HEK293 (cell line): Measurements from ENCODE around the gene ERBB2.

Experiments used
- FEZF1 ChIP-seq: fragments of 450-650 bp; formaldehyde crosslinking; IDR thresholded peaks from 2 replicates; pipeline ENCODE4 v1.5.1; 2016; ENCODE audit warnings: missing biosample characterization, missing genetic modification characterization
- GFI1B ChIP-seq: fragments of 450-650 bp; formaldehyde crosslinking; IDR thresholded peaks from 2 replicates; pipeline ENCODE4 v1.5.1; 2016; ENCODE audit warnings: missing biosample characterization, missing genetic modification characterization
- IKZF3 ChIP-seq: fragments of 450-650 bp; IDR thresholded peaks from 2 replicates; pipeline ENCODE4 v1.5.0; 2018; ENCODE audit warnings: missing biosample characterization, mild to moderate bottlenecking, missing genetic modification characterization, moderate library complexity
- KLF9 ChIP-seq: fragments of 450-650 bp; formaldehyde crosslinking; IDR thresholded peaks from 2 replicates; pipeline ENCODE4 v1.5.1; 2016; ENCODE audit warnings: missing biosample characterization, missing genetic modification characterization, low read depth
- RBAK ChIP-seq: fragments of 450-650 bp; formaldehyde crosslinking; IDR thresholded peaks from 2 replicates; pipeline ENCODE4 v1.5.1; 2016; ENCODE audit warnings: missing biosample characterization, missing genetic modification characterization
- SETDB1 ChIP-seq: IDR thresholded peaks from one replicate; pipeline ENCODE4 v1.6.1; 2017; ENCODE audit warnings: mild to moderate bottlenecking, low read length, moderate library complexity, mixed read lengths; ENCODE audit not compliant: insufficient read length
- SP3 ChIP-seq: fragments of 450-650 bp; formaldehyde crosslinking; IDR thresholded peaks from 2 replicates; pipeline ENCODE4 v1.5.1; 2016; ENCODE audit warnings: missing biosample characterization, missing genetic modification characterization
- ZBTB1 ChIP-seq: fragments of 450-650 bp; formaldehyde crosslinking; IDR thresholded peaks from 2 replicates; pipeline ENCODE4 v1.5.1; 2016; ENCODE audit warnings: missing biosample characterization, missing genetic modification characterization
- ZFHX2 ChIP-seq: fragments of 450-650 bp; formaldehyde crosslinking; conservative IDR thresholded peaks from 2 replicates; pipeline ENCODE4 v1.5.1; 2016; ENCODE audit warnings: missing biosample characterization, missing genetic modification characterization
- ZNF10 ChIP-seq: fragments of 450-650 bp; formaldehyde crosslinking; IDR thresholded peaks from 2 replicates; pipeline ENCODE4 v1.5.1; 2017; ENCODE audit warnings: missing biosample characterization, missing genetic modification characterization
- ZNF214 ChIP-seq: fragments of 450-650 bp; formaldehyde crosslinking; IDR thresholded peaks from 2 replicates; pipeline ENCODE4 v1.5.1; 2017; ENCODE audit warnings: missing biosample characterization, mild to moderate bottlenecking, missing genetic modification characterization, borderline replicate concordance
- ZNF223 ChIP-seq: fragments of 450-650 bp; formaldehyde crosslinking; IDR thresholded peaks from 2 replicates; pipeline ENCODE4 v1.5.1; 2016; ENCODE audit warnings: missing biosample characterization, missing genetic modification characterization
- ZNF324 ChIP-seq: fragments of 450-650 bp; formaldehyde crosslinking; IDR thresholded peaks from 2 replicates; pipeline ENCODE4 v1.5.1; 2016; ENCODE audit warnings: missing biosample characterization, missing genetic modification characterization
- ZNF394 ChIP-seq: fragments of 450-650 bp; formaldehyde crosslinking; IDR thresholded peaks from 2 replicates; pipeline ENCODE4 v1.5.1; 2016; ENCODE audit warnings: missing biosample characterization, missing genetic modification characterization, mild to moderate bottlenecking, moderate library complexity, borderline replicate concordance
- ZNF530 ChIP-seq: fragments of 450-650 bp; formaldehyde crosslinking; IDR thresholded peaks from 2 replicates; pipeline ENCODE4 v1.5.1; 2016; ENCODE audit warnings: low read depth, missing biosample characterization, missing genetic modification characterization
- ZNF610 ChIP-seq: fragments of 450-650 bp; formaldehyde crosslinking; IDR thresholded peaks from 2 replicates; pipeline ENCODE4 v1.5.1; 2016; ENCODE audit warnings: missing biosample characterization, missing genetic modification characterization, borderline replicate concordance
- ZNF654 ChIP-seq: fragments of 450-650 bp; formaldehyde crosslinking; IDR thresholded peaks from 2 replicates; pipeline ENCODE4 v1.5.1; 2016; ENCODE audit warnings: low read depth, missing biosample characterization, missing genetic modification characterization
- ZNF658 ChIP-seq: fragments of 450-650 bp; formaldehyde crosslinking; IDR thresholded peaks from 2 replicates; pipeline ENCODE4; 2016; ENCODE audit warnings: missing biosample characterization, missing genetic modification characterization
- ZNF747 ChIP-seq: fragments of 450-650 bp; formaldehyde crosslinking; IDR thresholded peaks from 2 replicates; pipeline ENCODE4 v1.5.1; 2016; ENCODE audit warnings: missing biosample characterization, missing genetic modification characterization
- TF ChIP-seq, protein P1 (sequence below): fragments of 450-650 bp; formaldehyde crosslinking; IDR thresholded peaks from 2 replicates; pipeline ENCODE4 v1.5.1; 2016; ENCODE audit warnings: missing biosample characterization, missing genetic modification characterization
- TF ChIP-seq, protein P2 (sequence below): fragments of 450-650 bp; formaldehyde crosslinking; IDR thresholded peaks from 2 replicates; pipeline ENCODE4 v1.5.1; 2016; ENCODE audit warnings: missing biosample characterization, missing genetic modification characterization
- TF ChIP-seq, protein P3 (sequence below): fragments of 450-650 bp; formaldehyde crosslinking; IDR thresholded peaks from 2 replicates; pipeline ENCODE4 v1.5.1; 2016; ENCODE audit warnings: missing biosample characterization, missing genetic modification characterization, borderline replicate concordance
- TF ChIP-seq, protein P4 (sequence below): fragments of 450-650 bp; formaldehyde crosslinking; IDR thresholded peaks from 2 replicates; pipeline ENCODE4 v1.5.1; 2016; ENCODE audit warnings: missing biosample characterization, missing genetic modification characterization
- TF ChIP-seq, protein P5 (sequence below): fragments of 450-650 bp; formaldehyde crosslinking; conservative IDR thresholded peaks from 2 replicates; pipeline ENCODE4 v1.5.1; 2016; ENCODE audit warnings: low read depth, missing biosample characterization, missing genetic modification characterization
- TF ChIP-seq, protein P6 (sequence below): fragments of 450-650 bp; formaldehyde crosslinking; IDR thresholded peaks from 2 replicates; pipeline ENCODE4 v1.5.1; 2016; ENCODE audit warnings: missing biosample characterization, missing genetic modification characterization

Gene ERBB2

DNA sequence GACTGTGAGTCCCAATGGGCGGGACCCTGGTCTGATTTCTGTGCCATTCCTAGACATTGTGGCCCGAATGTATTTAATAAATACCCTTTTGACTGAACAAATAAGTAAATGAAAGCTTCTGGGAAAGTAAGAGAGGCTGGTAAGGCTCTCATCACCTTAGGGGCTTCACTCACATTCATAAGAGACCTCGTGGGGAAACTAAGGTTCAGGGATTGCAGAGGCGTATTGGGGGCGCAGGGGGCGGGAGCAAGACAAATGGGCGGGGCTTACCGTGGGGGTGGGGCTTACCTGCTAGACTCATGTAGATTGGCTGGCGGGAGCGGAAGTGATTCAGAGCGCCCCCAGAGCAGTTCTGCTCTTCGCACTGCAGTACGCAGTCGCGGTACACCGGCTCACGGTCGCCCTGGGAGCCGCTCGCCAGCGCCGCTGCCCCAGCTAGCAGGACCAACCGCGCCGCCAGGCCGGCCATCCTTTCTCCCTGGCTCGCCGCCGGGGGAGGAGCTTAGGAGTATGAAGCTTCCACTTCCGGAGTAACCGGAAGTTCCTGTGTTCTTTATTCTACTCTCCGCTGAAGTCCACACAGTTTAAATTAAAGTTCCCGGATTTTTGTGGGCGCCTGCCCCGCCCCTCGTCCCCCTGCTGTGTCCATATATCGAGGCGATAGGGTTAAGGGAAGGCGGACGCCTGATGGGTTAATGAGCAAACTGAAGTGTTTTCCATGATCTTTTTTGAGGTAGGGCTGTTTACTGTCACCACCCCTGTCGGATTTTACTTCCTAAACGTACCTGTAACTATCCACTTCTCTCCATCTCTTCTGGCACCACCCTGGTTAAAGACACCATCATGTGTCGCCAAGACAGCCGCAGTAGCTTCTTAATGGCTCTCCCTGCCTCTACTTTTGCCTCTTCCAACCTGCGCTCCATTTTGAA is 12.1 kb upstream of the ERBB2 start, which contains the start of gene PGAP3 (continued):
- TF ChIP-seq, protein P1, sequence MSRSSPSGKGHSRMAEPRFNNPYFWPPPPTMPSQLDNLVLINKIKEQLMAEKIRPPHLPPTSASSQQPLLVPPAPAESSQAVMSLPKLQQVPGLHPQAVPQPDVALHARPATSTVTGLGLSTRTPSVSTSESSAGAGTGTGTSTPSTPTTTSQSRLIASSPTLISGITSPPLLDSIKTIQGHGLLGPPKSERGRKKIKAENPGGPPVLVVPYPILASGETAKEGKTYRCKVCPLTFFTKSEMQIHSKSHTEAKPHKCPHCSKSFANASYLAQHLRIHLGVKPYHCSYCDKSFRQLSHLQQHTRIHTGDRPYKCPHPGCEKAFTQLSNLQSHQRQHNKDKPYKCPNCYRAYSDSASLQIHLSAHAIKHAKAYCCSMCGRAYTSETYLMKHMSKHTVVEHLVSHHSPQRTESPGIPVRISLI (tag by site-specific recombination) = no peak
- TF ChIP-seq ZFHX2 (tag by site-specific recombination) (peak; percentile 49; the same call in 1 of the 2 replicates), SP3 (tag by site-specific recombination) (peak; percentile 86), KLF9 (tag by site-specific recombination) (peak; percentile 28; the same call in 1 of the 2 replicates), GFI1B (tag by site-specific recombination) (no peak), ZNF324 (tag by site-specific recombination) (peak; percentile 65; the same call in 1 of the 2 replicates), SETDB1 (no peak), FEZF1 (no peak), ZNF223 (no peak), IKZF3 (peak; percentile 52; the same call in 1 of the 2 replicates), RBAK (tag by site-specific recombination) (no peak), ZNF530 (no peak), ZNF654 (tag by site-specific recombination) (no peak), ZNF394 (no peak; the same call in 1 of the 2 replicates), ZNF214 (tag by site-specific recombination) (no peak), ZNF658 (tag by site-specific recombination) (no peak), ZBTB1 (tag by site-specific recombination) (no peak), ZNF747 (no peak), ZNF610 (tag by site-specific recombination) (peak; percentile 53; the same call in 1 of the 2 replicates), ZNF10 (tag by site-specific recombination) (no peak)
- TF ChIP-seq, protein P2, sequence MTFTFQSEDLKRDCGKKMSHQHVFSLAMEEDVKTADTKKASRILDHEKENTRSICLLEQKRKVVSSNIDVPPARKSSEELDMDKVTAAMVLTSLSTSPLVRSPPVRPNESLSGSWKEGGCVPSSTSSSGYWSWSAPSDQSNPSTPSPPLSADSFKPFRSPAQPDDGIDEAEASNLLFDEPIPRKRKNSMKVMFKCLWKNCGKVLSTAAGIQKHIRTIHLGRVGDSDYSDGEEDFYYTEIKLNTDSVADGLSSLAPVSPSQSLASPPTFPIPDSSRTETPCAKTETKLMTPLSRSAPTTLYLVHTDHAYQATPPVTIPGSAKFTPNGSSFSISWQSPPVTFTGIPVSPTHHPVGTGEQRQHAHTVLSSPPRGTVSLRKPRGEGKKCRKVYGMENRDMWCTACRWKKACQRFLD (tag by site-specific recombination) = no peak
- TF ChIP-seq, protein P3, sequence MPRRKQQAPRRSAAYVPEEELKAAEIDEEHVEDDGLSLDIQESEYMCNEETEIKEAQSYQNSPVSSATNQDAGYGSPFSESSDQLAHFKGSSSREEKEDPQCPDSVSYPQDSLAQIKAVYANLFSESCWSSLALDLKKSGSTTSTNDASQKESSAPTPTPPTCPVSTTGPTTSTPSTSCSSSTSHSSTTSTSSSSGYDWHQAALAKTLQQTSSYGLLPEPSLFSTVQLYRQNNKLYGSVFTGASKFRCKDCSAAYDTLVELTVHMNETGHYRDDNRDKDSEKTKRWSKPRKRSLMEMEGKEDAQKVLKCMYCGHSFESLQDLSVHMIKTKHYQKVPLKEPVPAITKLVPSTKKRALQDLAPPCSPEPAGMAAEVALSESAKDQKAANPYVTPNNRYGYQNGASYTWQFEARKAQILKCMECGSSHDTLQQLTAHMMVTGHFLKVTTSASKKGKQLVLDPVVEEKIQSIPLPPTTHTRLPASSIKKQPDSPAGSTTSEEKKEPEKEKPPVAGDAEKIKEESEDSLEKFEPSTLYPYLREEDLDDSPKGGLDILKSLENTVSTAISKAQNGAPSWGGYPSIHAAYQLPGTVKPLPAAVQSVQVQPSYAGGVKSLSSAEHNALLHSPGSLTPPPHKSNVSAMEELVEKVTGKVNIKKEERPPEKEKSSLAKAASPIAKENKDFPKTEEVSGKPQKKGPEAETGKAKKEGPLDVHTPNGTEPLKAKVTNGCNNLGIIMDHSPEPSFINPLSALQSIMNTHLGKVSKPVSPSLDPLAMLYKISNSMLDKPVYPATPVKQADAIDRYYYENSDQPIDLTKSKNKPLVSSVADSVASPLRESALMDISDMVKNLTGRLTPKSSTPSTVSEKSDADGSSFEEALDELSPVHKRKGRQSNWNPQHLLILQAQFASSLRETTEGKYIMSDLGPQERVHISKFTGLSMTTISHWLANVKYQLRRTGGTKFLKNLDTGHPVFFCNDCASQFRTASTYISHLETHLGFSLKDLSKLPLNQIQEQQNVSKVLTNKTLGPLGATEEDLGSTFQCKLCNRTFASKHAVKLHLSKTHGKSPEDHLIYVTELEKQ (tag by site-specific recombination) = no peak
- TF ChIP-seq, protein P4, sequence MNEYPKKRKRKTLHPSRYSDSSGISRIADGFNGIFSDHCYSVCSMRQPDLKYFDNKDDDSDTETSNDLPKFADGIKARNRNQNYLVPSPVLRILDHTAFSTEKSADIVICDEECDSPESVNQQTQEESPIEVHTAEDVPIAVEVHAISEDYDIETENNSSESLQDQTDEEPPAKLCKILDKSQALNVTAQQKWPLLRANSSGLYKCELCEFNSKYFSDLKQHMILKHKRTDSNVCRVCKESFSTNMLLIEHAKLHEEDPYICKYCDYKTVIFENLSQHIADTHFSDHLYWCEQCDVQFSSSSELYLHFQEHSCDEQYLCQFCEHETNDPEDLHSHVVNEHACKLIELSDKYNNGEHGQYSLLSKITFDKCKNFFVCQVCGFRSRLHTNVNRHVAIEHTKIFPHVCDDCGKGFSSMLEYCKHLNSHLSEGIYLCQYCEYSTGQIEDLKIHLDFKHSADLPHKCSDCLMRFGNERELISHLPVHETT = no peak
- TF ChIP-seq, protein P5, sequence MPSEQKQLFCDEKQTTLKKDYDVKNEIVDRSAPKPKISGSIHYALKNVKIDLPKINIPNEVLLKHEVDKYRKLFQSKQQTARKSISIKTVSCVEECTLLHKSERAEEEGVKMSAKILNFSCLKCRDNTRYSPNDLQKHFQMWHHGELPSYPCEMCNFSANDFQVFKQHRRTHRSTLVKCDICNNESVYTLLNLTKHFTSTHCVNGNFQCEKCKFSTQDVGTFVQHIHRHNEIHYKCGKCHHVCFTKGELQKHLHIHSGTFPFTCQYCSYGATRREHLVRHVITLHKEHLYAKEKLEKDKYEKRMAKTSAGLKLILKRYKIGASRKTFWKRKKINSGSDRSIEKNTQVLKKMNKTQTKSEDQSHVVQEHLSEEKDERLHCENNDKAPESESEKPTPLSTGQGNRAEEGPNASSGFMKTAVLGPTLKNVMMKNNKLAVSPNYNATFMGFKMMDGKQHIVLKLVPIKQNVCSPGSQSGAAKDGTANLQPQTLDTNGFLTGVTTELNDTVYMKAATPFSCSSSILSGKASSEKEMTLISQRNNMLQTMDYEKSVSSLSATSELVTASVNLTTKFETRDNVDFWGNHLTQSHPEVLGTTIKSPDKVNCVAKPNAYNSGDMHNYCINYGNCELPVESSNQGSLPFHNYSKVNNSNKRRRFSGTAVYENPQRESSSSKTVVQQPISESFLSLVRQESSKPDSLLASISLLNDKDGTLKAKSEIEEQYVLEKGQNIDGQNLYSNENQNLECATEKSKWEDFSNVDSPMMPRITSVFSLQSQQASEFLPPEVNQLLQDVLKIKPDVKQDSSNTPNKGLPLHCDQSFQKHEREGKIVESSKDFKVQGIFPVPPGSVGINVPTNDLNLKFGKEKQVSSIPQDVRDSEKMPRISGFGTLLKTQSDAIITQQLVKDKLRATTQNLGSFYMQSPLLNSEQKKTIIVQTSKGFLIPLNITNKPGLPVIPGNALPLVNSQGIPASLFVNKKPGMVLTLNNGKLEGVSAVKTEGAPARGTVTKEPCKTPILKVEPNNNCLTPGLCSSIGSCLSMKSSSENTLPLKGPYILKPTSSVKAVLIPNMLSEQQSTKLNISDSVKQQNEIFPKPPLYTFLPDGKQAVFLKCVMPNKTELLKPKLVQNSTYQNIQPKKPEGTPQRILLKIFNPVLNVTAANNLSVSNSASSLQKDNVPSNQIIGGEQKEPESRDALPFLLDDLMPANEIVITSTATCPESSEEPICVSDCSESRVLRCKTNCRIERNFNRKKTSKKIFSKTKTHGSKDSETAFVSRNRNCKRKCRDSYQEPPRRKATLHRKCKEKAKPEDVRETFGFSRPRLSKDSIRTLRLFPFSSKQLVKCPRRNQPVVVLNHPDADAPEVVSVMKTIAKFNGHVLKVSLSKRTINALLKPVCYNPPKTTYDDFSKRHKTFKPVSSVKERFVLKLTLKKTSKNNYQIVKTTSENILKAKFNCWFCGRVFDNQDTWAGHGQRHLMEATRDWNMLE (tag by site-specific recombination) = peak; percentile 100
- TF ChIP-seq, protein P6, sequence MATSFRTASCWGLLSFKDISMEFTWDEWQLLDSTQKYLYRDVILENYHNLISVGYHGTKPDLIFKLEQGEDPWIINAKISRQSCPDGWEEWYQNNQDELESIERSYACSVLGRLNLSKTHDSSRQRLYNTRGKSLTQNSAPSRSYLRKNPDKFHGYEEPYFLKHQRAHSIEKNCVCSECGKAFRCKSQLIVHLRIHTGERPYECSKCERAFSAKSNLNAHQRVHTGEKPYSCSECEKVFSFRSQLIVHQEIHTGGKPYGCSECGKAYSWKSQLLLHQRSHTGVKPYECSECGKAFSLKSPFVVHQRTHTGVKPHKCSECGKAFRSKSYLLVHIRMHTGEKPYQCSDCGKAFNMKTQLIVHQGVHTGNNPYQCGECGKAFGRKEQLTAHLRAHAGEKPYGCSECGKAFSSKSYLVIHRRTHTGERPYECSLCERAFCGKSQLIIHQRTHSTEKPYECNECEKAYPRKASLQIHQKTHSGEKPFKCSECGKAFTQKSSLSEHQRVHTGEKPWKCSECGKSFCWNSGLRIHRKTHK (tag by site-specific recombination) = no peak
